ENCODE data around the gene MUL1. TPM values are rescaled to one million over a fixed set of nuclear protein-coding genes. Genes with fewer than 3 reads are reported as not detected.

Gene MUL1
- polyA plus RNA-seq, 1 of the 3 experiments (the other 2 are of a cell fraction), result 22.8 TPM

GRCh38 chr1:20526267-20526666, 18.3 kb upstream of the MUL1 start:
- no peak overlapping the region for H3K4me3 ChIP-seq (ENCODE audit: low read depth in 2 of 2, low read length in 1 of 2)
- no peak overlapping the region for H3K4me2 ChIP-seq
- no peak overlapping the region for H3K9ac ChIP-seq
- H3K9me2 ChIP-seq, result no peaks in the 10 kb centered on the region
- DNase-seq, result no peak
- H3F3A ChIP-seq (replicated peaks; ENCODE audit: insufficient read depth), result no peaks in the 10 kb centered on the region
- CTCF ChIA-PET, result interaction anchor here (1.5 to 4.2 kb wide), 4 partner anchors 12 to 115 kb away, joined by 3 to 27 read pairs (median 6); partner anchors contain the start of gene PINK1
- H3K36me3 ChIP-seq (replicated peaks in 1 of 2; ENCODE audit: control insufficient read depth in 1 of 2, insufficient read depth in 2 of 2, low read length in 1 of 2), result no peaks in the 10 kb centered on the region
- TF ChIP-seq TEAD4 (IDR thresholded peaks at IDR 0.05; ENCODE audit: borderline replicate concordance, insufficient read depth) (no peak), FOXM1 (IDR thresholded peaks at IDR 0.05; ENCODE audit: low read depth) (no peak), MEF2A (IDR thresholded peaks at IDR 0.05; ENCODE audit: borderline replicate concordance, low read depth) (no peak), MXI1 (IDR thresholded peaks at IDR 0.05; ENCODE audit: low read depth, low read length) (no peak), RCOR1 (IDR thresholded peaks at IDR 0.05; ENCODE audit: low read length) (no peak), YY1 (IDR thresholded peaks at IDR 0.05; ENCODE audit: low read depth) (no peak), SMC3 (IDR thresholded peaks at IDR 0.05; ENCODE audit: low read depth, low read length) (no peak), PBX3 (IDR thresholded peaks at IDR 0.05) (no peak), NRF1 (IDR thresholded peaks at IDR 0.05; ENCODE audit: low read depth, low read length) (no peak), EP300 (IDR thresholded peaks at IDR 0.05; ENCODE audit: borderline replicate concordance in 1 of 2, low read depth in 1 of 2, low read length in 1 of 2) (no peak), TCF12 (IDR thresholded peaks at IDR 0.05) (no peak), ELF1 (IDR thresholded peaks at IDR 0.05) (no peak)
- TF ChIP-seq, protein P1, sequence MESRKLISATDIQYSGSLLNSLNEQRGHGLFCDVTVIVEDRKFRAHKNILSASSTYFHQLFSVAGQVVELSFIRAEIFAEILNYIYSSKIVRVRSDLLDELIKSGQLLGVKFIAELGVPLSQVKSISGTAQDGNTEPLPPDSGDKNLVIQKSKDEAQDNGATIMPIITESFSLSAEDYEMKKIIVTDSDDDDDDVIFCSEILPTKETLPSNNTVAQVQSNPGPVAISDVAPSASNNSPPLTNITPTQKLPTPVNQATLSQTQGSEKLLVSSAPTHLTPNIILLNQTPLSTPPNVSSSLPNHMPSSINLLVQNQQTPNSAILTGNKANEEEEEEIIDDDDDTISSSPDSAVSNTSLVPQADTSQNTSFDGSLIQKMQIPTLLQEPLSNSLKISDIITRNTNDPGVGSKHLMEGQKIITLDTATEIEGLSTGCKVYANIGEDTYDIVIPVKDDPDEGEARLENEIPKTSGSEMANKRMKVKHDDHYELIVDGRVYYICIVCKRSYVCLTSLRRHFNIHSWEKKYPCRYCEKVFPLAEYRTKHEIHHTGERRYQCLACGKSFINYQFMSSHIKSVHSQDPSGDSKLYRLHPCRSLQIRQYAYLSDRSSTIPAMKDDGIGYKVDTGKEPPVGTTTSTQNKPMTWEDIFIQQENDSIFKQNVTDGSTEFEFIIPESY (IDR thresholded peaks at IDR 0.05; ENCODE audit: borderline replicate concordance, low read depth), result no peak
- TF ChIP-seq, protein P2, sequence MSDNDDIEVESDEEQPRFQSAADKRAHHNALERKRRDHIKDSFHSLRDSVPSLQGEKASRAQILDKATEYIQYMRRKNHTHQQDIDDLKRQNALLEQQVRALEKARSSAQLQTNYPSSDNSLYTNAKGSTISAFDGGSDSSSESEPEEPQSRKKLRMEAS (IDR thresholded peaks at IDR 0.05; ENCODE audit: low read depth), result no peak
- TF ChIP-seq, protein P3, sequence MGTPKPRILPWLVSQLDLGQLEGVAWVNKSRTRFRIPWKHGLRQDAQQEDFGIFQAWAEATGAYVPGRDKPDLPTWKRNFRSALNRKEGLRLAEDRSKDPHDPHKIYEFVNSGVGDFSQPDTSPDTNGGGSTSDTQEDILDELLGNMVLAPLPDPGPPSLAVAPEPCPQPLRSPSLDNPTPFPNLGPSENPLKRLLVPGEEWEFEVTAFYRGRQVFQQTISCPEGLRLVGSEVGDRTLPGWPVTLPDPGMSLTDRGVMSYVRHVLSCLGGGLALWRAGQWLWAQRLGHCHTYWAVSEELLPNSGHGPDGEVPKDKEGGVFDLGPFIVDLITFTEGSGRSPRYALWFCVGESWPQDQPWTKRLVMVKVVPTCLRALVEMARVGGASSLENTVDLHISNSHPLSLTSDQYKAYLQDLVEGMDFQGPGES (IDR thresholded peaks at IDR 0.05; ENCODE audit: low read depth, low read length), result no peak
- H3K9me3 ChIP-seq, result no peaks in the 10 kb centered on the region
- no peaks in the 10 kb centered on the region; a peak in 1 of 4 replicates for H3K4me1 ChIP-seq (ENCODE audit: control insufficient read depth in 1 of 2, insufficient read depth in 2 of 2, low read depth in 1 of 2, low read length in 1 of 2)
- H3K27me3 ChIP-seq (ENCODE audit: insufficient read depth), result peaks cover 49% of the 10 kb centered on the region
- no peaks in the 10 kb centered on the region for H4K20me1 ChIP-seq (ENCODE audit: insufficient read depth)
- 57% methylated on average over 6 of the region's 6 CpGs for WGBS (ENCODE audit: low lambda C conversion rate)
- no peak overlapping the region for H3K27ac ChIP-seq (ENCODE audit: low read depth in 2 of 2, low read length in 1 of 2)
- POLR2A ChIA-PET, result no interaction called here
- no peak overlapping the region for H2AFZ ChIP-seq (ENCODE audit: low read depth)
- no peaks in the 10 kb centered on the region for H3K79me2 ChIP-seq (ENCODE audit: insufficient read depth)

Data from SK-N-SH (cell line).